ENCODE data around the gene HSPA6.

HSPA6 gene

DNA sequence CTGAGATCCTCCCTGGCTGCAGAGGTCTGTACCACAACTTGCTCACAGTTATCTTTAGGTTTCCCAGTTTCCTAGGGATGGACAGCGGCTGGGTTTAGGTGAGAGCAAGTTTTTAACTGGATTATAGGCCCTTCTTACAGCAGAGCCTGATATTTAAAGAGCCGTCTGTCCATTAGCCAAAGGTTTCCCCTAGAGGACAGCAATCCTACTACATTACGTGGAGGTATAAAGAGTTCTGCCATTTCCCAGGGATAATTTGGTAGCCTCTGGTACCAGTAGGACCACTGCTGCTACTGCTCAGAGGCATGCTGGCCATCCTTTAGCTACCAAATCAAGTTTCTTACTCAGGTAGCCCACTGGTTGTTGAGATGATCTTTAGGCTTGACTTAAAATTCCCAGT lies 41.0 kb upstream of the HSPA6 start:
- Mint-ChIP-seq H3K36me3 (ENCODE audit: low read depth) (no peaks in the 10 kb centered on the region), H3K27me3 (ENCODE audit: low read depth) (peaks cover 21% of the 10 kb centered on the region), H3K27ac (no peak overlapping the region), H3K4me3 (no peak overlapping the region), H3K4me1 (no peaks in the 10 kb centered on the region), H3K9me3 (no peaks in the 10 kb centered on the region)
- TF ChIP-seq, protein P1, sequence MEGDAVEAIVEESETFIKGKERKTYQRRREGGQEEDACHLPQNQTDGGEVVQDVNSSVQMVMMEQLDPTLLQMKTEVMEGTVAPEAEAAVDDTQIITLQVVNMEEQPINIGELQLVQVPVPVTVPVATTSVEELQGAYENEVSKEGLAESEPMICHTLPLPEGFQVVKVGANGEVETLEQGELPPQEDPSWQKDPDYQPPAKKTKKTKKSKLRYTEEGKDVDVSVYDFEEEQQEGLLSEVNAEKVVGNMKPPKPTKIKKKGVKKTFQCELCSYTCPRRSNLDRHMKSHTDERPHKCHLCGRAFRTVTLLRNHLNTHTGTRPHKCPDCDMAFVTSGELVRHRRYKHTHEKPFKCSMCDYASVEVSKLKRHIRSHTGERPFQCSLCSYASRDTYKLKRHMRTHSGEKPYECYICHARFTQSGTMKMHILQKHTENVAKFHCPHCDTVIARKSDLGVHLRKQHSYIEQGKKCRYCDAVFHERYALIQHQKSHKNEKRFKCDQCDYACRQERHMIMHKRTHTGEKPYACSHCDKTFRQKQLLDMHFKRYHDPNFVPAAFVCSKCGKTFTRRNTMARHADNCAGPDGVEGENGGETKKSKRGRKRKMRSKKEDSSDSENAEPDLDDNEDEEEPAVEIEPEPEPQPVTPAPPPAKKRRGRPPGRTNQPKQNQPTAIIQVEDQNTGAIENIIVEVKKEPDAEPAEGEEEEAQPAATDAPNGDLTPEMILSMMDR (IDR thresholded peaks at IDR 0.05; ENCODE audit: unreplicated experiment in 3 of 3): no peak

DNA sequence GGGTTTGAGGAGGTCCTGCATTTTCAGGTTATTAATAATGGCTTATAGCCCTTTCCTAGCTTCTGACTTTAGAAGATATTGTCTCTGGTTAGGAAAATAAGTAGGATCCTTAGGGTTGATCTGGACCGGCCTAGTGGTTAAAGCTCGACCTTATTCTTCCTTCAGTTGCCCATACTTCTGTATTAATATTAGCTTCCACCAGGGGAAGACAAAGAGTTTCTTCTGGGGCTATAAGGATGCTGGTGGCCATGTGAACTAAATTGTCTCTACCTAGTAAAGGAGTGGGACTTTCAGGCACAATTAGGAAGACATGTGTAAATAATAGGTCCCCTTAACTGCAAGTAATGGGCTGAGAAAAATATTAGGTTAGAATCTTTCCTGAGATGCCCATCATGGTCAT lies 39.7 kb upstream of the HSPA6 start:
- Mint-ChIP-seq H3K4me3 (no peak overlapping the region), H3K27ac (no peak overlapping the region), H3K4me1 (no peaks in the 10 kb centered on the region), H3K9me3 (no peaks in the 10 kb centered on the region), H3K36me3 (ENCODE audit: low read depth) (no peaks in the 10 kb centered on the region), H3K27me3 (ENCODE audit: low read depth) (peaks cover 29% of the 10 kb centered on the region)
- TF ChIP-seq, protein P1 (IDR thresholded peaks at IDR 0.05; ENCODE audit: unreplicated experiment in 3 of 3): no peak

DNA sequence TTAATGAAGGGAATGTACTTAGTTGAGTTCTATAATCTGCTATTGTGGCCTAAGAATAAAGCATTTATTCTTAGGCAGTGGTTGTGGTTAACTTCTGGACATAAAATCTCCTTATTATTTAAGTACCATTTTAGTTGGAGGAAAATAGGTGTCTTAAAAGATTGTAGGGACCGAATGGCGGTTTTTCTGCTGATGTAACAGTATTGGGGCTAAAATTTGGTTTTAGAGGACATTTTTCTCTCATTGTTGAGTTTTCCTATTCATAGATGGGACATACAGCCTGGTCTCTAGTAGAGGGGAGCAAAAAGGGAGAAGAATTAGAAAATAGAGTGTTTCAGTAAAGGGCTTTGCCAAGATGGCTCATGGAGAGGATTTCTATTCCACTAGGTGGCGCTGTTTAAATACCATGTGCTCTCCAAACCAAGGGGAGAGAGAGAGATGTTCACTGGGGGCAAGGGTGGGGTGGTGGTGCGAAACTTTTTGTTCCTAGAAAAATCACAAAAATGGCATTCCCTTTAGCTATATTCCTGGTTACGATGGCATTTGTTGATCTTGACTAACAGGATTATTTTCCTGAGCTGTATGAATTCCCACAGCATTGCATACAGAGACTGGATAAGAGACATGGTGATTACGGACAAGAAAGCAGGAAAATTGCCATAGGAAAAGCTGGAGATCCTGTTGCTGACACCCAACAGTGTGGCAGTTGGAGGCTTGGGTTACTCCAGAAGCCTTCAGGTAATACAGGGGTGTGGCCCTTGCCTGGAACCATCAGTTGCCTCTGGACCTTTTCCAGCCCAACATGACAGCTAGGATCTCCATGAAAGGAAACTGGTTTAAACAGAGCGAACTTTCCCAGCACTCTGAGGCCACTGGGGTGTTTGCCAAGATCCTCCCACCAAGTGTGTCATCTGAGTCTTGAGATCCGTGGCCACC lies 37.3 kb upstream of the HSPA6 start:
- peak overlapping the region in 1 of 3 experiments; percentile 2 for H3K4me3 Mint-ChIP-seq
- H3K27me3 Mint-ChIP-seq (ENCODE audit: low read depth): peaks cover 49% of the 10 kb centered on the region
- H3K9me3 Mint-ChIP-seq: no peaks in the 10 kb centered on the region
- TF ChIP-seq, protein P1 (IDR thresholded peaks at IDR 0.05; ENCODE audit: unreplicated experiment in 3 of 3): peak; percentile 65 to 76 (median 71)
- no peak overlapping the region for H3K27ac Mint-ChIP-seq
- no peaks in the 10 kb centered on the region for H3K36me3 Mint-ChIP-seq (ENCODE audit: low read depth)
- no peaks in the 10 kb centered on the region for H3K4me1 Mint-ChIP-seq

DNA sequence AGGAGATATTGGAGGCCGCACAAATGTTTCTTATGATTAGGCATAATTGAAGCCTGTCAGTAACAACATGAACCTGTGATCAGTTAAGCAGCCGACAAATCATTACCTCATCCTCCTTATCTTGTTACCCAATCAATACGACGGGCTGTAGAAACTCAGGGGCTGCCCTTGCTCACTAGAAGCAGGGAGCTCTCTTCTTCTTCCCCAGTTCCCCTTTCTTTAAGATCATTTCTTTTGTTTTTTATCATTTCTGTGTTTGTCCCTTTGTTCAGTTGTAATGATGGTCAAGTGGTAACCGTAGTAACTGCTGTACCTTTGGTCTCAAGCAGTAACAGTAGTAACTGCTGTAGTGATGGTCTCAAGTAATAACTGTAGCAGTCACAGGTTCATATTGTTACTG lies 32.9 kb upstream of the HSPA6 start:
- no peaks in the 10 kb centered on the region for H3K36me3 Mint-ChIP-seq (ENCODE audit: low read depth)
- H3K4me3 Mint-ChIP-seq: no peak overlapping the region
- H3K27me3 Mint-ChIP-seq (ENCODE audit: low read depth): peaks cover 60% of the 10 kb centered on the region
- no peak overlapping the region for H3K27ac Mint-ChIP-seq
- no peaks in the 10 kb centered on the region for H3K9me3 Mint-ChIP-seq
- TF ChIP-seq, protein P1 (IDR thresholded peaks at IDR 0.05; ENCODE audit: unreplicated experiment in 3 of 3): no peak
- no peaks in the 10 kb centered on the region for H3K4me1 Mint-ChIP-seq

DNA sequence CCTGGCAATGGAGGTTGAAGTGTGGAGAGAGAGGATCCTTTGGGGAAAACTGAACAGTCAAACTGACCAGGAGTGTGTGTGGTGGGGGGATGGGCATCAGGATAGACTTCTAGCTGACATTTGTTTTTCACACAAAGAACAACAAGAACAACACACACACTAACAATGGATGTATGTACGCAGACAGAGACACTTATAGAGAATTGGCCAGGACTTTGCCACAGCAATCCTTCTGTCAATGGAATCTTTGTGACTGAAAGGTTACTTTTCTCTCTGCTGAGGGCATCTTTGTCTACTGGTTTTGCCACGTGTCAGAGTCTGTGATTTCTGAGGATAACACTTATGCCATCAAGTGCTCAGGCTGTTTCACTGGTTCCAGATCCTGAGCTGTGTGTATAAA lies 31.5 kb upstream of the HSPA6 start:
- Mint-ChIP-seq H3K4me1 (peaks cover 5% of the 10 kb centered on the region), H3K9me3 (no peaks in the 10 kb centered on the region), H3K4me3 (no peak overlapping the region), H3K36me3 (ENCODE audit: low read depth) (no peaks in the 10 kb centered on the region), H3K27me3 (ENCODE audit: low read depth) (peaks cover 52% of the 10 kb centered on the region), H3K27ac (no peak overlapping the region)
- TF ChIP-seq, protein P1 (IDR thresholded peaks at IDR 0.05; ENCODE audit: unreplicated experiment in 3 of 3): no peak

Measured in nephron (organoid).